HG03442 (cell line): ENCODE results near the gene NOS1.

Experiments used
- ATAC-seq: cut with Tn5 transposase; IDR thresholded peaks from one replicate; pipeline ENCODE4 v1.9.1; 2021; ENCODE audit warnings: mild to moderate bottlenecking, moderate library complexity; ENCODE audit not compliant: unreplicated experiment

Gene NOS1

GRCh38 chr12:117365049-117365616 lies 3.7 kb upstream of the NOS1 start:
- no peak for ATAC-seq

GRCh38 chr12:117363953-117364486 lies 2.6 kb upstream of the NOS1 start:
- ATAC-seq = no peak

GRCh38 chr12:117363056-117363662 lies 1.7 kb upstream of the NOS1 start:
- ATAC-seq = no peak

DNA sequence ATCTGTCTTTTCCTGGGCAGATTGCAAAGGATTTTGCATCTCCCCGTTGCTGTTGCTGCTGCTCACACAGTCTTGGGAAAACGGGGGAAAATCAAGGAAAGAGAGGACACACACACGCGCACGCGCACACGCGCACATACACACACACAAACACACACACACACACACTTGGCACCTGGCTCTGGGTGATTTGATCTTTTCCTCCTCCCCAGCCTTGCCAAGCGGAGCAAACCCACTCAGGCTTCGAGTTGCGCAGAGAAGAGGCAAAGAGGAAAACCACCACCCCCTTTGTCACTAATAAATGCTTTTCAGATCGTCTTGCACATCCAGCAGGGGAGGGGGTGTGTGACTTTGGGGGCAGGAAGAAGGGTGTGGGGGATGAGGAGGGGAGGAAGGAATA lies 965 bp upstream of the NOS1 start:
- no peak for ATAC-seq

- no peak for ATAC-seq
Observed at GRCh38 chr12:117361905-117362304, 479 bp upstream of the NOS1 start.

DNA sequence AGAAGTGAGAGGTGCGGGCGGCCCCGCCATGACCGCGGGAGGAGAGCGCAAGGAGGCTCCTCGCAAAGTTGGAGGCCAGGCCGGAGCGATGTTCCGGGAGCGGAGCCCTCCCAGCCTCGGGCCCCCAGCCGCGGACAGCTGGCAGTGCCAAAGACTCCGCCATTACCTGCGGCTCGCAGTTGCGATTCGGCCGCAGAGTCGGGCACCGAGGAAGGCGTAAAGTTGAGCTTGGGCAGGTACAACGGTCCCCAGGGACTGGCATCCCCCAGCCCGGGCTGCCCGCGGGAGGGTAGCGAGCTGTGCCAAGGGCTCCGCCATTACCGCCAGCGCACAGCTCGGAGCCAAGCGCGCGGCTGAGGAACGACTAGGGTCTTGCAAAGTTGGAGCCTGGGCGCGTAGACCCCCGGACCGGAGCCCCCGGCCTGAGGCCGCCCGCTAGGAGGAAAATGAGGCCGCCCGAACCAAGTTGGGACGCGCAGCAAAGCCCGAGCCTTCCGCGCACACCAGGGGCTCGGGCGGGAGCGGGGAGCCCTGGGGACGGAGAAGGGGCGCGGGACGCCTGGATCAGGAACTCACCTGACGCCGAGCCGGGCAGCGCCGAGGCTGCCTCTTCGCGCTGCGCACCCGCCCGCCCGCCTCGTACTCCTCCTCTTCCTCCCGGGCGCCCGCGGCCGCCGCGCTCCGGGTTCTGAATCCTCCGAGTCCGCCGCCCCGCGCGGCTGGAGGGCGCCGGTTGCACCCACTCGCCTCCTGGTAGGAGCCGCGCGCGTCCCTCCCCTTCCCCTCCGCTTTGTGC lies 677 bp downstream of the NOS1 start:
- ATAC-seq = no peak

GRCh38 chr12:117360222-117360550 lies 1.2 kb downstream of the NOS1 start:
- ATAC-seq = no peak

GRCh38 chr12:117359029-117359845 lies 2.2 kb downstream of the NOS1 start:
- ATAC-seq = no peak

DNA sequence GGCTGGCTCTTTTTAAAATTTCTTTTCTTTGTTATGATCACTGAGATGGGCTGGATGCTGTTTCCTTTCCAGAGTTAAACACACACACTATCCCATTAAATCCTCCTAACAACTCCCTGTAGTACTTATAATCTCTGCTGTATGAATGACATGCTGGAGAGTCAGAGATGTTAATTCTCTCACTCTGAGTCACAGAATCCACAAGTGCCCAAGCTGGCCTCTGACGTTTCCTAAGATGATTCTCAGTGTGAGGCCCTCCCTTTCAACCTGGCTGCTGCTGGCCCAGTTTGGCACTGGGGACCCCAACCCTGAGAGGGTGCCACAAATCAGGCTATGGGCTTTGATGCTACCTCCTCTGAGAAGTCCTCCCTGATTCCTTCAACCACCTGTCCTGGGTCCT lies 5.4 kb downstream of the NOS1 start:
- ATAC-seq = no peak

DNA sequence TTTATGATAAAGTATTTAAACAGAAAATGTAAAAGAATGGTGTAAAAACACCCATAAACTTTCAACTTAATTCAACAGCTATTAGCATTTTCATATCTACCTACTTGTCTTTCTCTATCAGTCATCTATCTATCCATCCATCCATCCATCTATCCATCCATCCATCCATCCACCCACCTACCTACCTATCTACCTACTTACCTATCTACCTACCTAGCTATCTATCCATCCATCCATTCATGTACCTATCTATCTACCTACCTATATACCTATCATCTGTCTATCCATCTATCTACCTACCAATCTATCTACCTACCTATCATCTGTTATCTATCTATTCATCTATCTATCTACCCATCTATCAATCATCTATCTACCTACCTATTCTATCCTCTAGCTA lies 8.5 kb downstream of the NOS1 start:
- no peak for ATAC-seq

DNA sequence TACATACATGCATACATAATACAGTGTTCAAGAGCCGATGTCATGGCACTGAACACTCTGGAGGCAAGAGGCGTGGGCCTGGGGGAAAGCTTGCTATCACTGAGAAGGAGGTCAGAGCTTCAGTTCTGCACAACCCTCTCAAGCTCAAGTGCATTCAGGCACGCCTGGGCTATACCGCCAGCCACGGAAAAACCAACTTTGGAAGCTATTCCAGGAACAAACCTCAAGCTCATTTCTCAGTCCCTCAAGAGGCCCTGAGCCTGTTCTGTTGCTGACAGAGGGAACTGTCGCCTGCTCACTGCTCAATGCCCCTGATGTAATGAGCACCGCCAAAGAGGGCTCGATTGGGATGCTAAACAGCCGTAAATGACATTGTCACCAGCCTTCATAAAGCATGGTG lies 9.2 kb downstream of the NOS1 start:
- ATAC-seq = no peak

DNA sequence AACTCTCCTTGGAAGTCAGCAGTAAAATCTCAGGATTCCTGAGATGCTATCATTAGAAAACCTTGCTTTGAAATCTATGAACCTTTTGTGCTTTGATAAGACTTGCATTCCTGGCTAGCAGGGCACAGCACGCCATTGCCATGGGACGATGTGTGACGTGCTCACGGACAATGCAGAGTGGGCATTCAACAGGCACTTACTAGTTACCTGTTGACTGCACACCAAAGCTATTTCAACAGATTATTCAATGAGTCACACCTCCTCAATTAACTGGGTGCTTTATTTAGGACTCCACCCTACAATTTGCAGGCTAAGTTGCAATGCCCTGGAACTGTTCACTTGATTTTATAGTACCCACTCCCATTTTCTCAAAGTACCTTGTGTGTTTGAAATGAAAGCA lies 11.3 kb downstream of the NOS1 start:
- ATAC-seq = no peak

GRCh38 chr12:117347588-117347987 lies 13.8 kb downstream of the NOS1 start:
- ATAC-seq = no peak

DNA sequence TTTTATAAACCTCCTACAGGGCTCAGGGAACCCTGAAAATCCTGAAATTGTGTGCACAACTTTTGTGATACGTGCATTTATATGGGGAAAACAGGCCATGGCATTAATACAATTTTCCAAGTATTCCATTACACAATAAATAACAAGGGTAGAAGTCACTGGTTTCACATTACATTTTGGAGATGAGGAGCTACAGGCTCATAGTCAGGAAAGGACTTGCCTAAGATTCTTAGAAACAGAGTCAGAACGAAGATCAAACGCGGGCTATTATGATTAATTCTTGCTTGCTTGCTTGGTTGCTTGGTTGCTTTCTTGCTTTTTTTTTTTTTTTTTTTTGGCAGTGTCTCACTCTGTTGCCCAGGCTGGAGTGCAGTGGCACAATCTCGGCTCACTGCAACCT lies 16.7 kb downstream of the NOS1 start:
- no peak for ATAC-seq

DNA sequence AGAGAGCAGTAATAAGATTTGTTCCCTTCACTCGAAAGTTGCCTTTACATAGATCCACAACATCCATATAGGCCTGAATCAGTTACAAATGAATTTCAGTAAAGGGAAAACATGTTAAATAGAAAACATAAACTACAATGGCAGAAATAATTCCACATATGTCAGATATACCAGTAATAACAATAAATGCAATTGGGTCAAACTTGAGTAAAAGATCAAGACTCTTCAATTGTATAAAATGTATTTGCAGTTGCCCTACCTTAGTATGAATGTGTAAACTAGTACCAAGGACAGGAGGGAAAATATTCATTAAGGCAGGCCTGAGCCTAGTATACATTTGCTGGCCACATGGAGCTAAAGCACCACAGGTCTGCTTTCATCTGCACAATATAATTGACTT lies 17.6 kb downstream of the NOS1 start:
- no peak for ATAC-seq

DNA sequence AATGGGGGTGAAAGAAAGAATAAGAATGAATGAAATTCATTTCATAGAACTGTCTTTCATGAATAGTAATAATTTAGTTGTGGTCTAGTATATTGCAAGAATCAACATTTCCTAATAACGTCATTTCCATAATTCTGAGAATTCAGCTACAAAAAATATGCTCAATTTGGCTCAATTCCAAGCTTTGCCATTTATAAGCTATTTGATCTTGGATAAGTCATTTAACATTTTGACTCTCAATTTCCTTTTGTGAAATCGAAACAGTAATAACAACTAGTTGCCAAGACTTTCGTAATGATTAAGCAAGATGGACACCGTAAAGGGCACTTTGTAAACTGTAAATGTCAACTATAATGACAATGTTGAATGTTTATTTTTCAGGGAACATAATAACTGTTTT lies 18.1 kb downstream of the NOS1 start:
- no peak for ATAC-seq

GRCh38 chr12:117342682-117343081 lies 18.7 kb downstream of the NOS1 start:
- ATAC-seq = no peak

- no peak for ATAC-seq
Observed at GRCh38 chr12:117342247-117342646, 19.2 kb downstream of the NOS1 start.

- ATAC-seq = no peak
Observed at GRCh38 chr12:117339104-117339503, 22.3 kb downstream of the NOS1 start.

GRCh38 chr12:117334855-117335587 lies 26.4 kb downstream of the NOS1 start:
- no peak for ATAC-seq

- ATAC-seq = no peak
Observed at GRCh38 chr12:117334051-117334450, 27.4 kb downstream of the NOS1 start.
